CD4-positive, alpha-beta T cell treated with Interleukin-2 at 100 ng/mL for 4 hours (primary cell): ENCODE measurements around the gene GRM4.

Experiments used
- DNase-seq: peaks from one replicate; pipeline ENCODE4 v3.0.0-alpha.2; 2020; ENCODE audit warnings: low spot score

GRM4 gene

GRCh38 chr6:34106421-34106820 is 39.5 kb downstream of the GRM4 start:
- no peak for DNase-seq

- no peak for DNase-seq
Observed at GRCh38 chr6:34104628-34105027, 41.3 kb downstream of the GRM4 start.

GRCh38 chr6:34104186-34104585 is 41.7 kb downstream of the GRM4 start:
- no peak for DNase-seq

GRCh38 chr6:34103321-34103720 is 42.6 kb downstream of the GRM4 start:
- DNase-seq, result no peak

GRCh38 chr6:34102696-34103095 is 43.2 kb downstream of the GRM4 start:
- DNase-seq, result no peak

- DNase-seq, result no peak
Observed at GRCh38 chr6:34102099-34102656, 43.7 kb downstream of the GRM4 start.

- no peak for DNase-seq
Observed at GRCh38 chr6:34100788-34101187, 45.1 kb downstream of the GRM4 start.

GRCh38 chr6:34099878-34100277 is 46.0 kb downstream of the GRM4 start:
- no peak for DNase-seq

GRCh38 chr6:34098045-34098936 is 47.6 kb downstream of the GRM4 start:
- DNase-seq, result no peak

- DNase-seq, result no peak
Observed at GRCh38 chr6:34096814-34097213, 49.1 kb downstream of the GRM4 start.

GRCh38 chr6:34096193-34096592 is 49.7 kb downstream of the GRM4 start:
- no peak for DNase-seq

GRCh38 chr6:34095741-34096140 is 50.1 kb downstream of the GRM4 start:
- no peak for DNase-seq

GRCh38 chr6:34095136-34095505 is 50.8 kb downstream of the GRM4 start:
- DNase-seq, result no peak

GRCh38 chr6:34094474-34095135 is 51.3 kb downstream of the GRM4 start:
- no peak for DNase-seq

- DNase-seq, result no peak
Observed at GRCh38 chr6:34093854-34094430, 51.9 kb downstream of the GRM4 start.

GRCh38 chr6:34093206-34093605 is 52.7 kb downstream of the GRM4 start:
- no peak for DNase-seq

- DNase-seq, result no peak
Observed at GRCh38 chr6:34092631-34093030, 53.3 kb downstream of the GRM4 start.

- no peak for DNase-seq
Observed at GRCh38 chr6:34090935-34091334, 55.0 kb downstream of the GRM4 start.

- no peak for DNase-seq
Observed at GRCh38 chr6:34090529-34090928, 55.4 kb downstream of the GRM4 start.

GRCh38 chr6:34086558-34086957 is 59.3 kb downstream of the GRM4 start:
- no peak for DNase-seq

GRCh38 chr6:34085453-34086170 is 60.3 kb downstream of the GRM4 start:
- no peak for DNase-seq

GRCh38 chr6:34084591-34085290 is 61.1 kb downstream of the GRM4 start:
- DNase-seq, result no peak
